ENCODE results near the gene UBE2S.
A peak's percentile ranks its signal among the peaks of the same experiment; 100 is the strongest.

The UBE2S gene

DNA sequence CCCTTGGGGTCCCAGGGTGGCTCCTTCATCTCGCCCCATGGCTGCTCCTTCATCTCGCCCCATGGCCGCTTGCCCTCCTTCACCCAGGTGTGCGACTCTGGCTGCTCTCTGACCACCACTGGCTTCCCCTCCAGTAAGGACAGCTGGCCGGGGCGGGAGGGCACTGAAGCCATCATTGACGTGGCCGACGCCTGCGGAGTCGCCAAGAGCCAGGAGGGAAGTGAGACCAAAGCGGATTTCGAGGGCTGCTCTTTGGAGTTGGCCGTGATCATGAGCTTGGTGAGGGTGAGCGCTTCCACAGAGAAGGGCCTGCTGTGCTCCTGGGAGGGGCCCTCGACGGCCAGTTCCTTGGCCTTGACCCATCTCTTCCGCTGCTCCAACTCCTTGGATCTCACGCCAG, 49.1 kb downstream of the UBE2S start:
- no peak overlapping the region for H3K4me3 ChIP-seq (ENCODE audit: low read depth, low read length)
- DNase-seq (ENCODE audit: low read depth): no peak
- TF ChIP-seq, protein P1, sequence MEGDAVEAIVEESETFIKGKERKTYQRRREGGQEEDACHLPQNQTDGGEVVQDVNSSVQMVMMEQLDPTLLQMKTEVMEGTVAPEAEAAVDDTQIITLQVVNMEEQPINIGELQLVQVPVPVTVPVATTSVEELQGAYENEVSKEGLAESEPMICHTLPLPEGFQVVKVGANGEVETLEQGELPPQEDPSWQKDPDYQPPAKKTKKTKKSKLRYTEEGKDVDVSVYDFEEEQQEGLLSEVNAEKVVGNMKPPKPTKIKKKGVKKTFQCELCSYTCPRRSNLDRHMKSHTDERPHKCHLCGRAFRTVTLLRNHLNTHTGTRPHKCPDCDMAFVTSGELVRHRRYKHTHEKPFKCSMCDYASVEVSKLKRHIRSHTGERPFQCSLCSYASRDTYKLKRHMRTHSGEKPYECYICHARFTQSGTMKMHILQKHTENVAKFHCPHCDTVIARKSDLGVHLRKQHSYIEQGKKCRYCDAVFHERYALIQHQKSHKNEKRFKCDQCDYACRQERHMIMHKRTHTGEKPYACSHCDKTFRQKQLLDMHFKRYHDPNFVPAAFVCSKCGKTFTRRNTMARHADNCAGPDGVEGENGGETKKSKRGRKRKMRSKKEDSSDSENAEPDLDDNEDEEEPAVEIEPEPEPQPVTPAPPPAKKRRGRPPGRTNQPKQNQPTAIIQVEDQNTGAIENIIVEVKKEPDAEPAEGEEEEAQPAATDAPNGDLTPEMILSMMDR (IDR thresholded peaks at IDR 0.05; ENCODE audit: insufficient read depth, low read depth, low read length, missing control alignments): no peak

DNA sequence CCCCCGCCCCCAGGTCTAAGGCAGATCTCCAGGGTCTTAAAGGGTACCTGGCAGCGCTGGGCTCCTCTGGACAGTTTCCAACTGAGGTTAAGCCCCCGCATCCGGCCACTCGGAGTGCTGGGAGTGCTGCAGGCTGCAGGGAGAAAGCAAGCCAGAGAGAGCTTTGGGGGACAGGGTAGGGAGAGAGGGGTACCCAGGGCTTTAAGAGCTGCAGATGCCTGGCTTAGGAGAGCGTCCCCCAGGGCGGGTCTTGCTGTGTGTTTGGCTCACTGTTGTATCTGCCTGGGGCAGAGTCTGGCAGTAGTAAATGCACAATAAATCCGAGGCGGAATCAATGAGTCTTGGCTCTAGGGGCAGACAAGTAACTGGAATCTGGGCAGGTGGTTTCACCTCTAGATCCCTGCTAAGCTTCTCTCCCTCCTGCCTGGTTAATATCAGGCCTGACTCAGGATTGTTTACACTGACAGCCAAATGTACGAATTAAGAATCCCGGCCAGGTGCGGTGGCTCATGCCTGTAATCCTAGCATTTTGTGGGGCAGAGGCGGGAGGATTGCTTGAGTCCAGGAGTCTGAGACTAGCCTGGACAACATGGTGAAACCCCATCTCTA, 52.3 kb downstream of the UBE2S start:
- no peak for DNase-seq (ENCODE audit: low read depth)
- H3K4me3 ChIP-seq (ENCODE audit: low read depth, low read length): no peak overlapping the region
- TF ChIP-seq, protein P1 (IDR thresholded peaks at IDR 0.05; ENCODE audit: insufficient read depth, low read depth, low read length, missing control alignments): no peak

DNA sequence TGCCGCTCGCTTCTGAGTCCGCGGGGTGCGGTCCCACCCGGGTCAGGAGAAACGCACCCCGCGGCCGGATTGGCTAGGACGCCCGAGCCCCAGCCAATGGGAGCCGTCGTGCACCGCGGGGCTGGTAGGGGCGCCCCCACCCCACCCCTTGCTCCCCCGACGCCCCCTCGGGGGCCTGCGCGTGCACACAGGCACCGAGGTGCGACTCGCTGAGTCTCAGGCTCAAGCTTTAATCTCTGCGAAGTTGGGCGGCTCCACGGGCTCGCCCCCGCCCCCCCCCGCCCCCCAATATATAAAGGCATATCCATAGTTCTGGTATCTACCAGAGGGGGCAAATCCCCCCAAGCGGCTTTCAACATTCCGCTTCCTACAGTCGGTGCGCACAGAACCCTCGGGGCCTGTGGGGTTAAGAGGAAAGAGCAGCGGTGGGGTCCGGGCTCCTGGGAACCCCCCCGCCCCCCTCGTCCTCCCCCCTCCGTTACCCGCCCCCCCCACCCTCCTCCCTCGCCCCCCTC, 52.8 kb downstream of the UBE2S start, which contains the start of gene COX6B2:
COX6B2 (minus strand) TSS at position 22 of the 515 bp plus-strand sequence. CDS start 198 bp downstream, outside the sequence.
- H3K4me3 ChIP-seq (ENCODE audit: low read depth, low read length): peak within 1 kb of the TSS; percentile 28; the same call in 1 of the 2 replicates
- DNase-seq (ENCODE audit: low read depth): no peak
- TF ChIP-seq, protein P1 (IDR thresholded peaks at IDR 0.05; ENCODE audit: insufficient read depth, low read depth, low read length, missing control alignments): no peak

DNA sequence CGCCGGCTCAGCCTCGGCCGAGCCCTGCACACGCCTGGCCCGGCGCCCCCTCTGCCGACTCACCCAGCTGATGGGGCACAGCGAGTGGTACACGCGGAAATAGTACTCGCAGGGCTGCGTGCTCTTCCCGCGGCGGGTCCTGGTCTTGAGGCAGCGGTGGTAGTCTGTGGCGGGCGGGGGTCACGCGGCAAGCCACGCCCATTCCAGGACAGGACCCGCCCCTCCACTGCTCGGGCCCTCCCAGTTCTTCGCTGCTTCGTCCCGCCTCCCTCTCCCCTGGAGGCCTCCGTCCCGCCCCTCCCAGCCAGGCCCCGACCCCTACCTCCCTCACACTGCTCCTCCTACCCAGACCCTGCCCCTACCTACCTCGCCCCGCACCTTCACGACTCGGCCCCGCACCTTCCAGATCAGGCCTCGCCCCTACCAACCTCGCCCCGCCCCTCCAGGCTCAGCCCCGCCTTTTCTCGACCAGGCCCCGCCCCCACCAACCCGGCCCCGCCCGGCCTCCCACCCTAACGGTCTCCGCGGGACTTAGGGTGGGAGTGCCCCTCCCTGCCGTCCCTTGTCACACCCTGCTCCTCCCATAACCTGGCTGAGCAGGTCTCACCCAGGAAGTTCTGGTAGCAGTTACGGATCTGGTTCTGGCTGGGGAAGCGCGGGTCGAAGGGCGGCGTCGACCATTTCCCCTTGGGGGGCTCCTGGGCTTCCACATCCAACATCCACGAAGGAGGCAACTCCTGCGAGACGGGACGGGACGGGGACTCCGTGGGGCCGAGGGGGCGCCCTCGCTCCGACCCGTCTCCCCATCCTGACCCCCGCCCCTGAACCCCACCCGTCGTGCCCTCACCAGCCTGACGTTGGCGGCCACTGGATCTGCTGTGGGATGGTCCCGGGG, 53.5 kb downstream of the UBE2S start:
- TF ChIP-seq, protein P1 (IDR thresholded peaks at IDR 0.05; ENCODE audit: insufficient read depth, low read depth, low read length, missing control alignments): no peak
- peak overlapping the region; percentile 28; the same call in 1 of the 2 replicates for H3K4me3 ChIP-seq (ENCODE audit: low read depth, low read length)
- DNase-seq (ENCODE audit: low read depth): peak; percentile 58

DNA sequence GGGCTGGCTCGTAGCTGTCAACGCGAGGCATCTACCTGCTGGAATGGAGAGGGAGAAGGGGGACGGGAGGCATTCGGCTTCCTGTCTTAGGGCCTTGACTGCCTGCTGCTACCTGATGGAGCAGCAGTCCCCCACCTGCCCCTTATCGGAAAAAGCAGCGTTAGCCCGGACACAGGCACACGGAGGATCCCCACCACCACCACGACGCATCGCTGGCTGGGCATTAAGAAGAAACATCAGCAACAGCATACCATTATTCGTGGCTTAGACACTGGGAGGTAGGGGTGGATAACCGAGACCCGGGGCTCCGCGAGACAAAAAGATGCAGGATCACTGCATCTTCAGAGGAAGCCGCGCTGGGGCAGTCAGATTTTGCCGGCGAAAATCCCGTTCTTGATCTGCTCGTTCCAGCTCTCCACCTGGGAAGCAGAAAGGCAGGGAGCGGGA, 54.2 kb downstream of the UBE2S start:
- no peak for DNase-seq (ENCODE audit: low read depth)
- H3K4me3 ChIP-seq (ENCODE audit: low read depth, low read length): no peak overlapping the region
- TF ChIP-seq, protein P1 (IDR thresholded peaks at IDR 0.05; ENCODE audit: insufficient read depth, low read depth, low read length, missing control alignments): no peak

DNA sequence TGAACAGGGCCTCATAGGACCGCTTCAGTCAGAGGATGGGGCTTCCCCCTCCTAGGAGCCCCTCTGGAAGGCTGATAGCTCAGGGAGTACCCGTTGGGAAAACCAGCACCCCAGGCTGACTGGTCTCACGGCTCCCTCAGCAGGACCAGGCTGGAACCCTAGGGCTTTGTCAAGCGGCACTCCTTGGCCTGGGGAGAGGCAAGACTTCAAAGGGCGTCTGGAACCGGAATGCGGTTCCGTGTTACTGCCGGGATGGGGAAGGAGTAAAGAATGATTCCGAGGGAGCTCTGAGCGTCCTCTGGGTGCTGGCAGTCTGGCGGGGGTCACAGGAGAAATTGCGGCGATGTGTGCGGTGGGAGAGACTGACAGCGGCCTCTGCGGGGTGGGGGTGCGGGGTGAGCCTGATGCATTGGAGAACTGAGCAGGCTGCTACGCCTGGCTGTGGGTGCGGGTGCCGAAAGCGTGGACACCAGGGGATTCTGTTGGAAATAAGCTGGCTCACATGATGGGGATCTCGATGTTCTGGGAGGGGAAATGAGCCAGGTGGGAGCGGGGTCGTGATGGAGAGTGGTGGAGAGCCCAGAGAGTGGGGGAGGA, 54.9 kb downstream of the UBE2S start:
- no peak for DNase-seq (ENCODE audit: low read depth)
- no peak overlapping the region for H3K4me3 ChIP-seq (ENCODE audit: low read depth, low read length)
- TF ChIP-seq, protein P1 (IDR thresholded peaks at IDR 0.05; ENCODE audit: insufficient read depth, low read depth, low read length, missing control alignments): no peak
